ENCODE data around the gene C2orf81.

Gene C2orf81

DNA sequence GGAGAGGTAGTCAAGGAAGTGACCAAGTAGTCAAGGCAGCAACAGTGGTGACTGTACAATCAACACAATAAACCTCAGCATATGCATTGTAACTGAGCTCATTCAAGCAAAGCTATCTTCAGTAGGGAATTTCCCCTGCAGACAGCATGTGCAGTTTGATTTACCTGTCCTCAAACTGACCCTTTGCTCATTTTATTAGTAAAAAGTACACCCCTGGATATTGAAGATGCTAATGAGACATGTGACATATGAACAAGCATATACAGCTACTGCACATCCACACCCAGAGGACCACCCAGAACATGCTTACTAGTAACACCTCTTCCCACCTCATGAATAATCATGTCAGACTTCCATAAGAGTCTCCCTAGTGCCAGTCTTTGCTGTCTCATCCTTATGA is 15.4 kb downstream of the C2orf81 start:
- no peak overlapping the region for H3K27ac ChIP-seq
- TF ChIP-seq CTCF (conservative IDR thresholded peaks at IDR 0.05) = no peak
- no peak for TF ChIP-seq ZFX (IDR thresholded peaks at IDR 0.05)

GRCh38 chr2:74401891-74402290 is 19.5 kb downstream of the C2orf81 start:
- H3K27ac ChIP-seq = no peak overlapping the region
- TF ChIP-seq ZFX (IDR thresholded peaks at IDR 0.05) (no peak), CTCF (conservative IDR thresholded peaks at IDR 0.05) (no peak)

DNA sequence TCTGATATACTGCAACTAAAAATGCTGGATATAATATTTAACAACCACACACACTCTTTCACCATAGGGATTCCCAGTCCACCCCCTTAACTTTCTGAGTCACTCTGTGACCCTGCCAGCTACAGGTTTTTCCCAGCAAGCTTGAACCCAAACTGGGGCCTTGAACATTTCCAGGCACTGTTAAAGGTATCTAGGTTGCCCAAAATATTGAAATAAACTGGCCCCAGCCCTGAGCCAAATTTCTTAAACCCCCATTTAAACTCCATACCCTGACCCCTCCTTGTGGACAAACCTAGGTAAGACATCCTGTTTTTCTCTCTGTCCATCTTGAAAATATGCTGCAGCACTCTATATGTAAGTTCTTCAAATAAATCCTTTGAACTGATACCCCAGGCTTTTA is 21.6 kb downstream of the C2orf81 start:
- no peak overlapping the region for H3K27ac ChIP-seq
- TF ChIP-seq CTCF (conservative IDR thresholded peaks at IDR 0.05) = peak; percentile 47
- no peak for TF ChIP-seq ZFX (IDR thresholded peaks at IDR 0.05)

DNA sequence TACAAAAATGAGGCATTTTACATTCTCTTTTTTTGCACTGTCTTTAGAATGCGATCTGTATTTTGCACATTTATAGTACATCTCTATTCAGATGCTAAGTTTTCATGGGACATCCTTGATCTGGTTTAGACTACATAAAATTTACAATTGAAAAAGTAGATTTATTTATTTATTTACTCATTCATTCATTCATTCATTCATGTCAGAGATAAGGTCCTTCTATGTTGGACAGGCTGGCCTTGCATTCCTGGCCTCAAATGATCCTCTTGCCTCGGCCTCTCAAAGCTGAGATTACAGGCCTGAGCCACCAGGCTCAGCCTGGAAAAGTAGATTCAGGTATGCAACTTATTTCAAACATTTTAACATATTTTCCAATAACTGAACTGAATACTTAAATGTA is 25.3 kb downstream of the C2orf81 start:
- no peak for TF ChIP-seq ZFX (IDR thresholded peaks at IDR 0.05)
- TF ChIP-seq CTCF (conservative IDR thresholded peaks at IDR 0.05) = no peak
- no peak overlapping the region for H3K27ac ChIP-seq

DNA sequence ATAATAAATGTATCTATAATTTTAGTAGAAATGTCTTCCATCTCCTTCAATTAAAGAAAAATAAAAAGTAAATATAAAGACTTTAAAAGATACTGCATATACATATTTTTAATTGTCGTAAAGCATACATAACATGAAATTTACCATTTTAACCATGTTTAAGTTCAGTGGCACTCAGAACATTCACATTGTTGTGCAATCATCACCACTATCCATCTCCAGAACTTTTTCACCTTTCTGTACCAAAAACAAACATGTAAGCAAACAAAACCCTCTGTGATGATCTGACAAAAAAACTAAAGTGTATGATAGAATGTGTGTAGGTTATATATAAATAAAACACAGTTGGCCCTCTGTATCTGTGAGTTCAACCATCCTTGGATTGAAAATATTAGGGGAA is 27.9 kb downstream of the C2orf81 start:
- no peak for TF ChIP-seq CTCF (conservative IDR thresholded peaks at IDR 0.05)
- TF ChIP-seq ZFX (IDR thresholded peaks at IDR 0.05) = no peak

DNA sequence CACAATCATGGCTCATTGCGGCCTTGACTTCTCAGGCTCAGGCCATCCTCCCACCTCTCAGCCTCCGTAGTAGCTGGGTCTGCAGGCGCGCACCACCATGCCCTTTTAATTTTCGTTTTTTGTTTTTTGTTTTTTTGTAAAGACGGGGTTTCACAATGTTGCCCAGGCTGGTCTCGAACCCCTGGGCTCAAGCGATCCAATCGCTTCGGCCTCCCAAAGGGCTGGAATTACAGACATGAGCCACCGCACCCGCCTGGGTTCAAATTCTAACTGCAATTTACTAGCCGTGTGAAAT is 29.0 kb downstream of the C2orf81 start:
- TF ChIP-seq ZFX (IDR thresholded peaks at IDR 0.05) (no peak), CTCF (conservative IDR thresholded peaks at IDR 0.05) (no peak)
- H3K27ac ChIP-seq = peak overlapping the region; percentile 88

More for the DNA sequence above, 27.9 kb downstream of the C2orf81 start:
- H3K27ac ChIP-seq = no peak overlapping the region

- H3K27ac ChIP-seq = peak overlapping the region; percentile 88
- TF ChIP-seq CTCF (conservative IDR thresholded peaks at IDR 0.05) (peak; percentile 91), ZFX (IDR thresholded peaks at IDR 0.05) (no peak)
Observed at GRCh38 chr2:74391580-74392448, 29.6 kb downstream of the C2orf81 start.

Data from C4-2B (cell line).